AG04449 (cell line): ENCODE measurements around the gene ERP27.

Experiments
- CTCF ChIA-PET: fragments of 350-600 bp; formaldehyde crosslinking; extraction: SDS; loops from one replicate; lab custom pipeline; 2021; ENCODE audit warnings: antibody characterized with exemption; lab: Yijun Ruan, JAX
- POLR2A ChIA-PET: fragments of 400-600, 350-600 bp; formaldehyde crosslinking; extraction: SDS; loops from one replicate; lab custom pipeline; 2020; ENCODE audit warnings: antibody characterized with exemption, inconsistent platforms; lab: Yijun Ruan, JAX
- DNase-seq: peaks from one replicate; pipeline ENCODE4 v3.0.0-alpha.2; 2010; ENCODE audit warnings: low read depth, low spot score
- H3K4me3 ChIP-seq: 2 replicates; pipeline ENCODE4 v1.5.1; 2011; ENCODE audit warnings: low read depth, mild to moderate bottlenecking, control low read depth, low read length
- CTCF ChIP-seq: IDR thresholded peaks from one replicate; pipeline ENCODE4 v1.5.1; 2011; ENCODE audit warnings: mild to moderate bottlenecking, moderate library complexity, low read length, control low read depth, inconsistent platforms; ENCODE audit not compliant: insufficient read depth; ENCODE audit errors: missing control alignments

The ERP27 gene

GRCh38 chr12:14959463-14959862, 21.1 kb upstream of the ERP27 start:
- no peak overlapping the region for H3K4me3 ChIP-seq
- ChIA-PET POLR2A (no interaction called here), CTCF (no interaction called here)

GRCh38 chr12:14959126-14959440, 20.7 kb upstream of the ERP27 start:
- CTCF ChIA-PET, result no interaction called here
- POLR2A ChIA-PET, result no interaction called here
- TF ChIP-seq CTCF, result no peak
- no peak for DNase-seq
- H3K4me3 ChIP-seq, result no peak overlapping the region

More at GRCh38 chr12:14959463-14959862, 21.1 kb upstream of the ERP27 start:
- DNase-seq, result no peak
- TF ChIP-seq CTCF, result no peak

GRCh38 chr12:14958361-14959125, 20.2 kb upstream of the ERP27 start:
- no peak overlapping the region for H3K4me3 ChIP-seq
- POLR2A ChIA-PET, result no interaction called here
- CTCF ChIA-PET, result interaction anchor here (1.5 kb wide), 1 partner anchor 121 kb away, joined by 3 read pairs; no protein-coding TSS in a partner anchor
- DNase-seq, result no peak
- no peak for TF ChIP-seq CTCF

GRCh38 chr12:14957551-14958168, 19.3 kb upstream of the ERP27 start:
- ChIA-PET POLR2A (no interaction called here), CTCF (interaction anchor here (0.9 to 1.5 kb wide), 2 partner anchors 9 to 121 kb away, joined by 3 read pairs; no protein-coding TSS in a partner anchor)
- DNase-seq, result no peak
- no peak for TF ChIP-seq CTCF
- no peak overlapping the region for H3K4me3 ChIP-seq

GRCh38 chr12:14956905-14957304, 18.6 kb upstream of the ERP27 start:
- TF ChIP-seq CTCF, result no peak
- CTCF ChIA-PET, result interaction anchor here (0.7 to 1.5 kb wide), 3 partner anchors 9 to 120 kb away, joined by 3 read pairs; no protein-coding TSS in a partner anchor
- DNase-seq, result no peak
- POLR2A ChIA-PET, result no interaction called here
- no peak overlapping the region for H3K4me3 ChIP-seq
